H4 (cell line): ENCODE results near the gene FSIP2. TPM values are rescaled to one million over a fixed set of nuclear protein-coding genes. Genes with fewer than 3 reads are reported as not detected.
"Not testable (repeated sequence)": the region's sequence is repeated elsewhere in the genome, so short reads cannot be mapped to it uniquely, and the experiment has no call there.

Experiments used
- DNase-seq: peaks from one replicate; pipeline ENCODE4 v3.0.0-alpha.2; 2015; ENCODE audit warnings: low spot score
- total RNA-seq: library from RNA; depleted of rRNA; stranded (reverse); fragments of >200 nt; shearing (Covaris generic); gene quantifications from 2 replicates; pipeline ENCODE4 v1.2.3, GENCODE V29; 2014

FSIP2 gene
- total RNA-seq, 1 experiment from 2014 or later = under 0.01 TPM

DNA sequence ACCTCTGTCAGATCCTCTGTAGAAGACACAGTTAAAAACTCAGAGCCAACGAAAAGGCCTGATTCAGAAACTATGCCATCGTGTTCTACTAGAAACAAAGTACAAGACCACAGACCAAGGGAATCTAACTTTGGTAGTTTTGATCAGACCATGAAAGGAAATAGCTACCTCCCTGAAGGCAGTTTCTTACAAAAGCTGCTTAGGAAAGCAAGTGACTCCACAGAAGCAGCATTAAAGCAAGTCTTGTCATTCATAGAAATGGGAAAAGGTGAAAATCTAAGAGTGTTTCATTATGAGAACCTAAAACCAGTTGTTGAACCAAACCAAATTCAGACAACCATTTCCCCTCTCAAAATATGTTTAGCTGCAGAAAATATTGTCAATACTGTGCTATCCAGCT, 58.2 kb downstream of the FSIP2 start:
- no peak for DNase-seq

DNA sequence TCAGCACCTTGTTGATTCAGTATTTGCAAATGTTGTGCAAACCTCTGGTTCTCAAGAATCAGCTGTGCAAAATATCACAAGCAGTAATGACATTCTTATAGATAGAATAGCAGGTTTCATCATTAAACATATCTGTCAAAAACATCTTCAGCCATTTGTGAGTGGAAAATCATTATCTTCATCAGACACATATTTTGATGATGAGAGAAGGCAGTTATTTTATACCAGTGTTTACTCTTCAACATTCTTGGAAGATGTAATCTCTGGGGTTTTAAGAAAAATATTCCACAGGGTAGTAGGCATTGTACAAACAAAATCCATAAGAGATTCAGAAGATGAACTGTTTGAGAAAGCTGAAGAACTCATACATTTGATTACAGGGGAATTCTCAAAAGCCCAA, 64.3 kb downstream of the FSIP2 start:
- no peak for DNase-seq

DNA sequence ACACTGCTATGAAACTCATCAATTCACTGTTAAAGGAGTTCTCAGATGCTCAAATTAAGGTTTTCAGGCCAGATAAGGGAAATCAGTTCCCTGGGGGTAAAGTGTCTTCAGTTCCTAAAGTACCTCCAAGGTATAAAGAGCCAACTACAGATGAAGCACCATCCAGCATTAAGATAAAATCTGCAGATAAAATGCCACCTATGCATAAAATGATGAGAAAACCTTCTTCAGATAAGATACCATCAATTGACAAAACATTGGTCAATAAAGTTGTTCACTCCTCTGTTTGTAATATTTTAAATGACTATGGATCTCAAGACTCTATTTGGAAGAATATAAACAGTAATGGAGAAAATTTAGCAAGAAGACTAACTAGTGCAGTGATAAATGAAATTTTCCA, 68.2 kb downstream of the FSIP2 start:
- no peak for DNase-seq

GRCh38 chr2:185807351-185807750, 68.7 kb downstream of the FSIP2 start:
- DNase-seq = peak; percentile 46

DNA sequence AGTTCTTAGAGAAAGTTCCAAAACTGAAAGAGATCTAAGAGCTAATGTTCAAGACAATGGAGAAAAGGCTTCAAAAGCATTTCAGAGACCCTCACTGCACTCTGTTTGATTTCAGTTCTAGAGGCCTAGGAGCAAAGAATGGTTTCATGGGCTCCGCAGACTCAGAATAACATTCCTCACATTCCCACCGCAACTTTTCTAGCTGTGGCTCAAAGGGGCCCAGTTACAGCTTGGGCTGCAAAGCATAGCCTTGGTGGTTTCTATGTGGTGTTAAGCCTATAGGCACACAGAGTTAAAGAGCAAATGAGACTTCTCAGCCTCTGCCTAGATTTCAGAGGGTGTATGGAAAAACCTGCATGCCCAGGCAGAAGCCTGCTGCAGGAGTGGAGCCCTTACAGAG, 73.0 kb downstream of the FSIP2 start:
- DNase-seq = no peak

DNA sequence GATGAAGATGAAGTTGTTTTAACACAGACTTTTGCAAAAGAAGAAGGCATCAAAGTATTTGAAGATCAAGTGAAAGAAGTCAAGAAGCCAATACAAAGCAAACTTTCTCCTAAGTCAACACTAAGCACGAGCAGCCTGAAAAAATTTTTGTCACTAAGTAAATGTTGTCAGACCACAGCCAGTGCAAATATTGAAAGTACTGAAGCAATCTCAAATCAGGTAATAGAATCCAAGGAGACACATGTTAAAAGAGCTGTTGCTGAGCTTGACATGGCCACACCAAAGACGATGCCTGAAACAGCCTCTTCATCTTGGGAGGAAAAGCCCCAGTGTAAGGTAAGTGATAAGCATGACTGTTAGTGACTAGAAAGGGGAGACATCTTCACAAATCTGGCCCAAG, 75.1 kb downstream of the FSIP2 start:
- DNase-seq = no peak

DNA sequence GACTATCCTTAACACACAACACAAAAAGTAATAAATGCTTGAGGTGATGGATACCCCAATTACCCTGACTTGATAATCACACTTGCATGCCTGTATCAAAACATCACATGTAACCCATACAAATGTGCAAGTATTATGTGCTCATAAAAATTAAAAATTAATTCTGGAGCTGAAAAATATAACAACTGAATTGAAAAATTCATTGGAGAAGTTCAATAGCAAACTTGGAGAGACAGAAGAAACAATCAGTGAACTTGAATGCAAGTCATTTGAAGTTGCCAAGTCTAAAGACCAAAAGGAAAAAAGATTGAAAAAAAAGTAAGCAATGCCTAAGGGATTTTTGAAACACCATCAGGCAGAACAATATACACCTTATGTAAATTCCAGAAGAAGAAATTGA, 79.4 kb downstream of the FSIP2 start:
- DNase-seq = no peak

DNA sequence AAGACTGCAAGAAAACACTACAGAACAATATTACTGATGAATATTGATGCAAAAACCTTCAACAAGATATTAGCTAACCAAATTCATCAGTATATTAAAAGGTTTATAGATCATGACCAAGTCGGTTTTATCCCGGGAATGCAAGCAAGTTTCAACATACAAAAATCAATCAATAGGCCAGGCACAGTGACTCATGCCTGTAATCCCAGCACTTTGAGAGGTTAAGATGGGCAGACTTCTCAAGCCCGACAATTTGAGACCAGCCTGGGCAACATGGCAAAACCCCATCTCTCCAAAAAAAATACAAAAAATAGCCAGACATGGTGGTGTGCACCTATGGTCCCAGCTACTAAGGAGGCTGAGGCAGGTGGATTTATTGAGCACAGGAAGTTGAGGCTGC, 82.9 kb downstream of the FSIP2 start:
- DNase-seq = no peak

- no peak for DNase-seq
These were observed 85.2 kb downstream of the FSIP2 start for GRCh38 chr2:185823773-185824172.

- no peak for DNase-seq
These were observed 87.0 kb downstream of the FSIP2 start for GRCh38 chr2:185825557-185825956.

GRCh38 chr2:185828326-185828725, 89.7 kb downstream of the FSIP2 start:
- no peak for DNase-seq

DNA sequence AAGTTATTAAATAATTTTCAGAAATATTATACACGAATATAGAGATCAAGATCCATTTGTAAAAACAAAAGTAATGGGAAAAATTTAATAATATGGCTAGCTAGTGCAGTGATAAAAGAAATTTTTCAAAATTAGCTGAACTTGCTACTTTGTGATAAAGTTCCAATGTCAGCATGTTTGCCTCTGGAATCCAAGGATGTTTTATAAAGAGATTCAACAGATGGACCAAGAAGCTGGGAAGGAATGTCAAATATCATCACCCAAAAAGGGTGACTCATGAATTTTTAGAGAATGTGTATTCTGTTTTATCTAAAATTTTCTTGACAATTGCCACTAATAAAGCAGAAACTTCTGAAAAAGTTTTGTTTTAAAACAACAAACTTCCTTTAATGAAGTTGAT, 95.3 kb downstream of the FSIP2 start:
- DNase-seq = no peak

DNA sequence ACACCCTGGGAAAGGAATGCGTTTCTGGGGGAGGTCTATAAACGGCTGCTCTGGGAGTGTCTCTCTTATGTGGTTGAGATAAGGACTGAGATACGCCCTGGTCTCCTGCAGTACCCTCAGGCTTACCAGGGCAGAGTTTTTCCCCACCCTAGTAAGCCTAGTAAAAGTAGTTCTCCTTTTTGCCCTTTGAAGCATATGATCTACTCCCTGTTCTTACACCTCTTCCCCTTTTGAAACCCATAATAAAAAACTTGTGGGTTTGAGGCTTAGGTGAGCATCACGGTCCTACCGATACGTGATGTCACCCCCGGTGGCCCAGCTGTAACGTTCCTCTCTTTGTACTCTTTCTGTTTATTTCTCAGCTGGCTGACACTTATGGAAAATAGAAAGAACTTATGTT, 97.4 kb downstream of the FSIP2 start:
- DNase-seq = no peak

DNA sequence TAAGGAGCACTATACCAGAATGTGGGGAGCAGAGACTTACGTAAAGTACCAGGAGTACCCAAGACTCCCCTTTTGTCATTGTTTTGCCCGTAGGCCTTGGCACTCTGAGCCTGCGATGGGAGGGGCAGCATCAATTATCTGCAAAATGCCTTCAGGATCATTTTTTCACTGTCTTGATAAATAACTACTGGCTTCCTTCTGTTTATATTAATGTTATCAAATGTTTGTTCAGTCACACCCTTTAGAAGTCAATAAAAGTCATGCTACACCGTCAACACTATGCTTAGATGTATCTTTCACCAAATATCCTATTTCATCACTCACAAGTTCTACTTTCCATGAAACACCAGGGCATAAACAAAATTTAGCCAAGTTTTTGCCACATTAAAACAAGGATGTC, 116.3 kb downstream of the FSIP2 start:
- DNase-seq = no peak

GRCh38 chr2:185857691-185858090, 119.1 kb downstream of the FSIP2 start:
- DNase-seq = no peak

DNA sequence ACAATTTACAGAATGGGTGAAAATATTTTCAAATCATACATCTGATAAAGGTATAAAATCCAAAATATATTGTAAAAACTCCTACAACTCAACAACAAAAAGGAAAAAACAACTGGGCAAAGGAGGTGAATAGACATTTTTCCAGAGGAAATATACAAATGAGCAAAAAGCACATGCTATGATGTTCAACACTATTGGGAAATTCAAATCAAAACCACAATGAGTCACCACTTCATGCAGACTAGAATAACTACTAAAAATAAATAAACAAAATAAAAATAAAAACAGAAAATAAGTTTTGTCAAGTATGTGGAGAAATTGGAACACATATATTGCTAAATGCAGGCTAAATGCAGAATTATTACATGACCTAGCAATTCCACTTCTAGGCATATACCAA, 120.9 kb downstream of the FSIP2 start:
- DNase-seq = peak; percentile 8

- DNase-seq = no peak
These were observed 121.7 kb downstream of the FSIP2 start for GRCh38 chr2:185860321-185860720.

DNA sequence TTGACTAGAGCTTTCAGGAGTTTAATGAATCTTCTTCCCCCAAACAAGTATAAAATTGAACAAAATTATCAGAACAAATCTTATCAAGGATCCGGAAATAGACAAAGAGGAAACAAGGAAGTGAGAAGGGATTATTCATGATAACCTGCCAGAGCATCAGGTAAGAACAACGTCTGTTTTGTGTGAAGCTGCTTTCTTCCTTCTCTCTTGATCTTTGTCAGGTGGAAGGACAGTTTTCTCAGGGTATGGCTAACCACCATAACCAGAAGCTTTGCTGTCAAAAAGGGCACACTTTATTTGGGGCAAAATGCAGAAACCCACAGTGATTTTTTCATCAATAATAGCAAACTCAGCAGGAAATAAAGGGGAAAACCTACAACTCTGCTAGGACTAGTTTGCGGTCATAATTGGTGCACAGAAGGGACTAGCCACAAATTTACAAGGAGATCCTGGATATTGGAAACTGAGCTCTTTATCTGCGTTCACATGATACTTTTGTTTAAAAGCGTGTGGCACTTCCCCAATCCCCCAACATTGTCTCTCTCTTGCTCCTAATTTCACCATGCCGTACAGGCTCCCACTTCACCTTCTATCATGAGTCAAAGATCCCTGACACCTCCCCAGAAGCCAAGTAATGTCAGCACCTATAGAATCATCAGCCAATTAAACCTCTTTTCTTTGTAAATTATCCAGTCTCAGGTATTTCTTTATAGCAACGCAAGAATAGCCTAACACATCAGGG, 124.2 kb downstream of the FSIP2 start:
- no peak for DNase-seq

DNA sequence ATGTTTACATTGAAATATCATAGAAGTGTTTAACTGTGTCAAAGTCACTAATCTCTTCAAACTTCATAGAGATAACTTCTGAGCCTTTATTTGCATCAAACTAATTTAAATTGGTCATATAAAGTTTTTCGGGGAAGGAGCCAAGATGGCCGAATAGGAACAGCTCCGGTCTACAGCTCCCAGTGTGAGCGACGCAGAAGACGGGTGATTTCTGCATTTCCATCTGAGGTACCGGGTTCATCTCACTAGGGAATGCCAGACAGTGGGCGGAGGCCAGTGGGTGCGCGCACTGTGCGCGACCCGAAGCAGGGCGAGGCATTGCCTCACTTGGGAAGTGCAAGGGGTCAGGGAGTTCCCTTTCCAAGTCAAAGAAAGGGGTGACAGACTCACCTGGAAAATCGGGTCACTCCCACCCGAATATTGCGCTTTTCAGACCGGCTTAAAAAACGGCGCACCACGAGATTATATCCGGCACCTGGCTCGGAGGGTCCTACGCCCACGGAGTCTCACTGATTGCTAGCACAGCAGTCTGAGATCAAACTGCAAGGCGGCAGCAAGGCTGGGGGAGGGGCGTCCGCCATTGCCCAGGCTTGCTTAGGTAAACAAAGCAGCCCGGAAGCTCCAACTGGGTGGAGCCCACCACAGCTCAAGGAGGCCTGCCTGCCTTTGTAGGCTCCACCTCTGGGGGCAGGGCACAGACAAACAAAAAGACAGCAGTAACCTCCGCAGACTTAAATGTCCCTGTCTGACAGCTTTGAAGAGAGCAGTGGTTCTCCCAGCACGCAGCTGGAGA, 126.1 kb downstream of the FSIP2 start:
- DNase-seq = not testable (repeated sequence)

GRCh38 chr2:185875136-185875931, 136.7 kb downstream of the FSIP2 start:
- DNase-seq = no peak

GRCh38 chr2:185876234-185876633, 137.6 kb downstream of the FSIP2 start:
- no peak for DNase-seq

GRCh38 chr2:185880396-185880795, 141.8 kb downstream of the FSIP2 start:
- DNase-seq = no peak
